ENCODE data around the gene SLC38A11. TPM values are rescaled to one million over a fixed set of nuclear protein-coding genes. Genes with fewer than 3 reads are reported as not detected.

Gene SLC38A11
- total and polyA plus RNA-seq, 3 donors from 2014 or later = 0.58 to 5.9 (median 1.2) TPM

- H3K27ac ChIP-seq = no peak overlapping the region
- intact Hi-C loops (cut with DNase I; ENCODE audit: low total_unique reads) = loop anchor here (10.0 kb wide), 1 partner anchor 62 kb away; the partner anchor contains the start of gene COBLL1
- H3K27me3 ChIP-seq = no peaks in the 10 kb centered on the region
- H3K4me3 ChIP-seq = no peak overlapping the region
- no peak for DNase-seq
- H3K9me3 ChIP-seq = no peaks in the 10 kb centered on the region
- no peak for TF ChIP-seq CTCF (IDR thresholded peaks at IDR 0.05)
- TF ChIP-seq POLR2A (IDR thresholded peaks at IDR 0.05) = no peak
- H3K4me1 ChIP-seq = peaks cover 10% of the 10 kb centered on the region
- WGBS, 2 donors = 90 to 91% methylated on average over 2 of the region's 2 CpGs
- H3K36me3 ChIP-seq (ENCODE audit: low read depth, missing control alignments) = no peaks in the 10 kb centered on the region
Observed at GRCh38 chr2:164906947-164907346, 48.4 kb downstream of the SLC38A11 start.

- intact Hi-C loops (cut with DNase I; ENCODE audit: low total_unique reads) = loop anchor here (10.0 kb wide), 1 partner anchor 61 kb away; the partner anchor contains the start of gene COBLL1
Observed at GRCh38 chr2:164905307-164905706, 50.0 kb downstream of the SLC38A11 start.

GRCh38 chr2:164903951-164904350 lies 51.4 kb downstream of the SLC38A11 start:
- no peak overlapping the region for H3K27ac ChIP-seq
- H3K4me3 ChIP-seq = no peak overlapping the region
- H3K36me3 ChIP-seq (ENCODE audit: low read depth, missing control alignments) = no peaks in the 10 kb centered on the region
- no peak for DNase-seq
- H3K27me3 ChIP-seq = no peaks in the 10 kb centered on the region
- no peaks in the 10 kb centered on the region for H3K4me1 ChIP-seq
- 54 to 61% methylated on average over 2 of the region's 2 CpGs for WGBS, 2 donors
- intact Hi-C loops (cut with DNase I; ENCODE audit: low total_unique reads) = loop anchor here (10.0 kb wide), 1 partner anchor 59 kb away; the partner anchor contains the start of gene COBLL1
- TF ChIP-seq POLR2A (IDR thresholded peaks at IDR 0.05) = no peak
- no peak for TF ChIP-seq CTCF (IDR thresholded peaks at IDR 0.05)
- no peaks in the 10 kb centered on the region for H3K9me3 ChIP-seq

More at GRCh38 chr2:164905307-164905706, 50.0 kb downstream of the SLC38A11 start:
- peaks cover 4% of the 10 kb centered on the region for H3K4me1 ChIP-seq
- DNase-seq = no peak
- H3K4me3 ChIP-seq = no peak overlapping the region
- 90 to 98% methylated on average over 6 of the region's 6 CpGs for WGBS, 2 donors
- H3K9me3 ChIP-seq = no peaks in the 10 kb centered on the region
- H3K27me3 ChIP-seq = no peaks in the 10 kb centered on the region
- H3K36me3 ChIP-seq (ENCODE audit: low read depth, missing control alignments) = no peaks in the 10 kb centered on the region
- no peak for TF ChIP-seq POLR2A (IDR thresholded peaks at IDR 0.05)
- no peak for TF ChIP-seq CTCF (IDR thresholded peaks at IDR 0.05)
- no peak overlapping the region for H3K27ac ChIP-seq

GRCh38 chr2:164903204-164903603 lies 52.1 kb downstream of the SLC38A11 start:
- Histone ChIP-seq H3K27ac (no peak overlapping the region), H3K36me3 (ENCODE audit: low read depth, missing control alignments) (no peaks in the 10 kb centered on the region), H3K4me1 (no peaks in the 10 kb centered on the region), H3K4me3 (no peak overlapping the region), H3K27me3 (no peaks in the 10 kb centered on the region), H3K9me3 (no peaks in the 10 kb centered on the region)
- TF ChIP-seq POLR2A (IDR thresholded peaks at IDR 0.05) = no peak
- no peak for TF ChIP-seq CTCF (IDR thresholded peaks at IDR 0.05)
- intact Hi-C loops (cut with DNase I; ENCODE audit: low total_unique reads) = loop anchor here (10.0 kb wide), 1 partner anchor 58 kb away; the partner anchor contains the start of gene COBLL1
- DNase-seq = no peak

GRCh38 chr2:164899121-164899520 lies 56.2 kb downstream of the SLC38A11 start:
- WGBS, 2 donors = 93 to 98% methylated on average over 1 of the region's 1 CpG
- Histone ChIP-seq H3K9me3 (no peaks in the 10 kb centered on the region), H3K4me3 (no peak overlapping the region), H3K36me3 (ENCODE audit: low read depth, missing control alignments) (no peaks in the 10 kb centered on the region), H3K4me1 (no peaks in the 10 kb centered on the region), H3K27ac (no peak overlapping the region), H3K27me3 (no peaks in the 10 kb centered on the region)
- no peak for TF ChIP-seq CTCF (IDR thresholded peaks at IDR 0.05)
- no peak for TF ChIP-seq POLR2A (IDR thresholded peaks at IDR 0.05)
- DNase-seq = no peak
- intact Hi-C loops (cut with DNase I; ENCODE audit: low total_unique reads) = no loop called here

Data from testis (tissue), 3 donors.